Fibroblast of the aortic adventitia (primary cell): ENCODE data around the gene CHRNA3. TPM values are rescaled to one million over a fixed set of nuclear protein-coding genes. Genes with fewer than 3 reads are reported as not detected.
A peak's percentile ranks its signal among the peaks of the same experiment; 100 is the strongest.
"Not testable (repeated sequence)": the region's sequence is repeated elsewhere in the genome, so short reads cannot be mapped to it uniquely, and the experiment has no call there.

Experiments used
- DNase-seq: peaks from one replicate; pipeline ENCODE4 v3.0.0-alpha.2; 2010; ENCODE audit warnings: low read depth
- H3K4me3 ChIP-seq: 2 replicates; pipeline ENCODE4 v1.5.1; 2011; ENCODE audit warnings: low read depth, mild to moderate bottlenecking, control low read depth, low read length, moderate library complexity
- total RNA-seq: library from RNA; depleted of rRNA; stranded (reverse); fragments of >200 nt; gene quantifications from 2 replicates; pipeline ENCODE4 v1.2.3, GENCODE V29; 2012; ENCODE audit warnings: low replicate concordance
- TF ChIP-seq, protein P1 (sequence below): IDR thresholded peaks from 2 replicates; pipeline ENCODE4 v1.5.1; 2011; ENCODE audit warnings: mild to moderate bottlenecking, low read length, control low read depth, inconsistent platforms; ENCODE audit not compliant: insufficient read depth

The CHRNA3 gene
- total RNA-seq, 1 donor: under 0.01 TPM

DNA sequence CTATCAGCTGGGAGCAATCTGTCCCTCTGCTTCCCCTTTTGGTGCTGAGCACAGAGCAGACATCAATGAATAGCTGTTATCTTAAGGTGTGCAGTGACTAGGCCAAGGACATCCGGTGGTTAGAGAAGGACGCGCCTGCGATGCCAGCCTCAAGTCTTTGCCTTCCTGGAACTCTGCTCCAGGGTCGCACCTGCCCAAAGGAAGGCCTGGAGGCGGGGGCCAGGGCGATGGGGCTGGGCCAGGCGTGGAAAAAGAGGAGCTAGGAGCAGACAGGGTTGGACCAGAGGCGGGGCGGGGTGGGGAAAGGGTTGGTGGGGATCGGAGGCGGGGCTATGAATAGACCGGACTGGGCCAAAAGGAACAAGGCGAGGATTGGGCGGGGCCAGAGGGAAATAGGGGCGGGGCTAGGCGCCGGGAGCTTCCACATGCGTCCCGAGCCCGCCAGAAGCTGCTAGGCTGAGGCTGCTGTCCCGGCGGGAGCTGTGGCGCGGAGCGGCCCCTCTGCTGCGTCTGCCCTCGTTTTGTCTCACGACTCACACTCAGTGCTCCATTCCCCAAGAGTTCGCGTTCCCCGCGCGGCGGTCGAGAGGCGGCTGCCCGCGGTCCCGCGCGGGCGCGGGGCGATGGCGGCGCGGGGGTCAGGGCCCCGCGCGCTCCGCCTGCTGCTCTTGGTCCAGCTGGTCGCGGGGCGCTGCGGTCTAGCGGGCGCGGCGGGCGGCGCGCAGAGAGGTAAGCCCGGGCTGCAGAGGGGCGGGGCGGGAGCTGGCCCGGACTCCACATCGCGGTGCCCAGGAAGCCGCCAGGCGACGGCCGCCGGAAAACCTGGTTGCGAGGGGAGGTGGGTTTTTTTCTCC is 55.5 kb downstream of the CHRNA3 start, which contains the start of gene CHRNA5:
Gene CHRNA5 (plus strand): TSS at position 424 of the 854 bp plus-strand sequence. CDS start 200 bp downstream, at position 624.
- peak within 1 kb of the TSS; percentile 74 for H3K4me3 ChIP-seq
- TF ChIP-seq, protein P1, sequence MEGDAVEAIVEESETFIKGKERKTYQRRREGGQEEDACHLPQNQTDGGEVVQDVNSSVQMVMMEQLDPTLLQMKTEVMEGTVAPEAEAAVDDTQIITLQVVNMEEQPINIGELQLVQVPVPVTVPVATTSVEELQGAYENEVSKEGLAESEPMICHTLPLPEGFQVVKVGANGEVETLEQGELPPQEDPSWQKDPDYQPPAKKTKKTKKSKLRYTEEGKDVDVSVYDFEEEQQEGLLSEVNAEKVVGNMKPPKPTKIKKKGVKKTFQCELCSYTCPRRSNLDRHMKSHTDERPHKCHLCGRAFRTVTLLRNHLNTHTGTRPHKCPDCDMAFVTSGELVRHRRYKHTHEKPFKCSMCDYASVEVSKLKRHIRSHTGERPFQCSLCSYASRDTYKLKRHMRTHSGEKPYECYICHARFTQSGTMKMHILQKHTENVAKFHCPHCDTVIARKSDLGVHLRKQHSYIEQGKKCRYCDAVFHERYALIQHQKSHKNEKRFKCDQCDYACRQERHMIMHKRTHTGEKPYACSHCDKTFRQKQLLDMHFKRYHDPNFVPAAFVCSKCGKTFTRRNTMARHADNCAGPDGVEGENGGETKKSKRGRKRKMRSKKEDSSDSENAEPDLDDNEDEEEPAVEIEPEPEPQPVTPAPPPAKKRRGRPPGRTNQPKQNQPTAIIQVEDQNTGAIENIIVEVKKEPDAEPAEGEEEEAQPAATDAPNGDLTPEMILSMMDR: no peak
- peak; percentile 66 for DNase-seq

DNA sequence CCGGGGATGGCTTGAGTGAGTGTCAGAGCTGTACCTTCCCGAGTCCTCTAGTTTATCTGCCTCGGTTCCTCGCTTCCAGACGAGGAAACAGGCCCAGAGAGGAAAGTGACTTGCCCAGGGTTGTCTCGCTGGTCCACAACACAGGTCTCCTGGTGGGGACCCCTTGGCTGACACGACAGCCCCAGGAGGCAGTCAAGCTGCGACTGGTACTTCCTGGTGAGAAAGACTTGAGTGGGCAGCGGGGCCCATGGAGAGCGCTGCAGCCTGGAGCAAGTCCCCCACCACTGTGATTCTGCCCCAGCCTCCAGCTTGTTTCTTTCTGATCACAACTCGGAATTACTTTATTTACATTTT is 56.1 kb downstream of the CHRNA3 start:
- H3K4me3 ChIP-seq: no peak overlapping the region

DNA sequence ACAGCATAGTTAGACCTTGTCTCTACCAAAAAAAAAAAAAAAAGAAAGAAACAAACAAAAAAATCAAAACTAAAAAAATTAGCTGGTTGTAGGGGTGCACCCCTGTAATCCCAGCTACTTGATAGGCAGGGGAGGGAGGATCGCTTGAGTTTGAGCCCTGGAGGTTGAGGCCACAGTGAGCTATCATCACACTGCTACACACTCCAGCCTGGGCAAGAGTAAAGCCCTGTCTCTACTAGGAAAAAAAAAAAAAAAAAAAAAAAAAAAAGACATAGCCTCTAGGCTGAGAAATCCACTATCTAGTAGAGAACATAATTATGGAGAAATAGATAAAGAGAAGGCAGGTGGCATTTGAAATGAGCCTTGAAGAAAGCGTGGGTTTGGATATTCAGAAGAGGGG is 57.7 kb downstream of the CHRNA3 start:
- no peak for DNase-seq
- H3K4me3 ChIP-seq: no peak overlapping the region
- TF ChIP-seq, protein P1: no peak

More for the DNA sequence above, 56.1 kb downstream of the CHRNA3 start:
- TF ChIP-seq, protein P1: no peak
- no peak for DNase-seq

DNA sequence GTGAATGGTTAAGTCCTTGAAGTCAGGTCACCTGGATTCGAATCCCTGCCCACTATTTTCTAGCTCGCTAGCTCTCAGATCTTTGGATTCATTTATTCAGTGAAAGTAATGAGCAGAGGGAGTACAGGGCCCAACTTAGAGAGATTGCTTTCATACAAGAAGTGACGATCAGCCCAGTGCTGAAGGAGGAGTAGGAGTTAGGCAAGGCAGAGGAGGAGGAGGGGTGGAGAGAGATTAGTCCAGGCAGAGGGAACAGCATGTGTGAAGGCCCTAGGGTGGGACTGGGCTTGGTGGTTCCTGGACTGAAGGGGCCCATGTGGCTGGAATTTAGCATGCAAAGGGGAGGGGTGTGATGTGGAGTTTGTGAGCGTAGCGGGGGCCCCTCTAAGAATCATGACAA is 59.3 kb downstream of the CHRNA3 start:
- H3K4me3 ChIP-seq: no peak overlapping the region
- TF ChIP-seq, protein P1: no peak
- no peak for DNase-seq

DNA sequence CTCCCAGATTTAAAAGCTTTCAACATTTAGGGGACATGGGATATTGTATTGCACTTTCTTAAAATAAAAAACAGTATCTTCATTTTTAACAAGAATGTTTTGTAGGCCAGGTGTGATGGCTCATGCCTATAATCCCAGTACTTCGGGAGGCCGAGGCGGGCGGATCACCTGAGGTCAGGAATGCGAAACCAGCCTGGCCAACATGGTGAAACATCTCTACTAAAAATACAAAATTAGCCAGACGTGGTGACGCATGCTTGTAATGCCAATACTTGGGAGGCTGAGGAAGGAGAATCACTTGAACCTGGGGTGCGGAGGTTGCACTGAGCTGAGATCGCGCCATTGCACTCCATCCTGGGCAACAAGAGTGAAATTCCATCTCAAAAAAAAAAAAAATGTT is 60.6 kb downstream of the CHRNA3 start:
- H3K4me3 ChIP-seq, DNase-seq: not testable (repeated sequence)

DNA sequence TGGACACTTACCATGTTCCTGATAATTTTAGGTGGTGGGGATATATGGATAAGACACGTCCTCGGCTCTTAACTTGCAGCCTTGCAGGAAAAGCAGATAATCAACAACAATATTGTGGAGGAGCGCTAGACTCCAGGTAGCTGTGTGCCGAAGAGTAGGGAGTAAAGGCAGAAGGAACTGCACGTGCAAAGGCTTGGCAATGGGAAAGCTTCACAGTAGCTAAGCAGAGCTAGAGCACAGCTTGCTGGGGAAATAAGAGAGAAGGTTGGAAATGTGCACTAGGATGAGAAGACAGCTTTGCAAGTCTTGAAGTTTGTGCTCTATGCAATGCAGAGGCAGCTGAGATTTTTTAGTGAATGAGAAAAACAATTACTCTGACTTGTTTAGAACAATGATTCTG is 68.2 kb downstream of the CHRNA3 start:
- TF ChIP-seq, protein P1: no peak
- H3K4me3 ChIP-seq: no peak overlapping the region
- DNase-seq: no peak

DNA sequence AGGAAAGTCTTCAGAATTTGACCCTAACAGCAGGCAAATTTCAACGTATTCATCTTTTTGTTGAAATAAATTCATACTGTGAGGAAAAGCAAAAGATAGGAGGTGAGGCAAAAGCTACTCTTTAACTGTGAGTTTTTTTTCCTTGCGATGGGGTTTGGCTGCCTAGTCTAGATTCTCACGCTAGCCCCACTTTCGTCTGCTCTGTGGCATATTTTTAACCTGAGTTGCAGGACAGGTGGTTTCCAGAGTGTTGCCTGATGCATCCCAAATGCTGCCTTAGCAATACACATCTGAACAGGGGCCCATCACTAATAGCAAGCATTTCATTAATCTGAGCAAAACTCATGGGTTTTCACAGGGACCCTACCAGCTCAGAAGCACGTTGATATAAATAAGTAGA is 68.9 kb downstream of the CHRNA3 start:
- no peak for DNase-seq
- TF ChIP-seq, protein P1: no peak
- H3K4me3 ChIP-seq: no peak overlapping the region
